Activated T-cell treated with anti-CD3 and anti-CD28 coated beads for 1 hour (primary cell): Measurements from ENCODE around the gene EFNA3.
"Not testable (repeated sequence)": the region's sequence is repeated elsewhere in the genome, so short reads cannot be mapped to it uniquely, and the experiment has no call there.

Source experiments
- DNase-seq: peaks from one replicate; pipeline ENCODE4 v3.0.0-alpha.2; 2020; ENCODE audit warnings: low read depth

Gene EFNA3

GRCh38 chr1:155110826-155111225 lies 32.2 kb downstream of the EFNA3 start:
- no peak for DNase-seq

GRCh38 chr1:155113450-155113980 lies 34.9 kb downstream of the EFNA3 start:
- no peak for DNase-seq

GRCh38 chr1:155116113-155116764 lies 37.6 kb downstream of the EFNA3 start:
- DNase-seq = no peak

DNA sequence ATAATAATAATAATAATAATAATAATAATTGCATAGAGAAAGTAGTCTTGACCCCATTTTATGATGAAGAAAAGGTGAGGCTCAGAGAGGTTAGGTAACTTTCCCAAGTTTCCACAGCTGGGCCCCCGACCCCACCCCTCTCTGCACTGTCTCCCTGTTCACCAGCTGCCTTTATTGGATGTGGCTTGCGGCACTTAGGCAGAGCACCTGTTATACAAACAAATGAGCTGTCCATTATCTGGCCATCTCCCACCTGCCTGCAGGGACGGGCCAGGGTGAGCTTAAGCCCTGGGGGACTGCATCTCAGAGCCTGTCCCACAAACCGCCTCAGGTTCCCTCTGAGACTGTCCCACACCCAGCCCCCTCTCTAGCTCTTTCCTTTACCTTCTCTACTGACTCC lies 39.0 kb downstream of the EFNA3 start:
- DNase-seq = no peak

GRCh38 chr1:155118090-155118489 lies 39.5 kb downstream of the EFNA3 start:
- not testable (repeated sequence) for DNase-seq

- no peak for DNase-seq
Measured at GRCh38 chr1:155120253-155120652, 41.6 kb downstream of the EFNA3 start.

DNA sequence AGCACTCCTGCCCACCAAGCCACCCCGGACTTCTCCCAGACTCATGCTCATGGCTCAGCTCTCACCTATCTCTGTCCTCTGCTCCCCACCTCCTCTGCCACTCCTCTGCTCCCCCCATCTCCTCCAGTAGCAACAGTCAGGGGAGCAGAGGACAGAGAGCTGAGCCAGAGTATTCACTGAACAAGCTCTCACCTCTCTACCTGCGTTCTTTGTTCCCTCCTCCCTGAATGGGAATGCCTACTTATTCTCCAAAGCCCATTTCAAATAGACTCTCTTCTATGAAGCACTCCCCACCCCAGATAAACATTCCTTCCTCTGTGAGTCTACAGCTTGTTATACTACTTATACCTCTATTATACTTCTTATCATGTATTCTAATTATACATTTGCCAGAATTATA lies 42.6 kb downstream of the EFNA3 start:
- DNase-seq = no peak

DNA sequence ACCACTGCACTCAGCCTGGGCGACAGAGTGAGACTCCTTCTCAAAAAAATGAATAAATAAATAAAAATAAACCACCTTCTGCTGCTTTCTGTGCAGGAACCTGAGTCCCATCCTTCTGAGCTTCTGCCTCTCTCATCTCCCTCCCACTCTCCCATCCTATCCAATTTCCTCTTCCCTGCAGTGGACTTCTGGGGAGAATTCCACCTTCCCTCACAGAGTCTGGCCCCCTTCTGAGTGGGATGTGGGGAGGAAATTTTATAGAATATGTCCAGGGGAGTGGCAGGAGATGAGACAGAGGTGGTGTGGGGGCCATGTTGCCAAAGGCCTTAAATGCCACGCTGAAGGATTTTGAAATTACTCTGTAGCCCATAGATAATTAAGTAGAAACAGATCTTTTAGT lies 43.7 kb downstream of the EFNA3 start:
- no peak for DNase-seq

DNA sequence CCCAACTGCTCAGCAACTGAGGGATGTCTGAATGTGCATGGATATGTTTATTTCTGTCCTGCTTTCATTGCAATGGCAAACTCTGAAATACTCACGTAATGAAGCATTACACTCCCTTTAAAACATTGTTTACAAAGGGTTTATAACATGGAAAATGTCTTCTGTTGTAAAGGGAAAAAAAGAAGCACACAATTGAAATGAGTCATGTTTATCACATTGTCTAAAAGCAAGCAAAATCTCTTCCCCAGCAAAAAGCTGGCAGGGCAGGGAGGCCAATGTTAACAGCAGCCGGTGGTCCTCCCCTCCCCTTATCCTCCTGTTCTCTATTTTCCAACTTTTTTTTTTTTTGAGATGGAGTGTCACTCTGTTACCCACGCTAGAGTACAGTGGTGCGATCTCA lies 45.2 kb downstream of the EFNA3 start:
- no peak for DNase-seq

GRCh38 chr1:155124503-155125463 lies 46.1 kb downstream of the EFNA3 start:
- no peak for DNase-seq

- no peak for DNase-seq
Measured at GRCh38 chr1:155125511-155125945, 46.9 kb downstream of the EFNA3 start.

GRCh38 chr1:155125946-155126555 lies 47.4 kb downstream of the EFNA3 start:
- DNase-seq = no peak

GRCh38 chr1:155126556-155127104 lies 48.0 kb downstream of the EFNA3 start:
- peak; percentile 17 for DNase-seq

- DNase-seq = peak; percentile 17
Measured at GRCh38 chr1:155127105-155127966, 48.7 kb downstream of the EFNA3 start, which contains the start of gene EFNA1. EFNA1 (plus strand) TSS chr1:155127876; CDS start chr1:155127978, 102 bp downstream.

DNA sequence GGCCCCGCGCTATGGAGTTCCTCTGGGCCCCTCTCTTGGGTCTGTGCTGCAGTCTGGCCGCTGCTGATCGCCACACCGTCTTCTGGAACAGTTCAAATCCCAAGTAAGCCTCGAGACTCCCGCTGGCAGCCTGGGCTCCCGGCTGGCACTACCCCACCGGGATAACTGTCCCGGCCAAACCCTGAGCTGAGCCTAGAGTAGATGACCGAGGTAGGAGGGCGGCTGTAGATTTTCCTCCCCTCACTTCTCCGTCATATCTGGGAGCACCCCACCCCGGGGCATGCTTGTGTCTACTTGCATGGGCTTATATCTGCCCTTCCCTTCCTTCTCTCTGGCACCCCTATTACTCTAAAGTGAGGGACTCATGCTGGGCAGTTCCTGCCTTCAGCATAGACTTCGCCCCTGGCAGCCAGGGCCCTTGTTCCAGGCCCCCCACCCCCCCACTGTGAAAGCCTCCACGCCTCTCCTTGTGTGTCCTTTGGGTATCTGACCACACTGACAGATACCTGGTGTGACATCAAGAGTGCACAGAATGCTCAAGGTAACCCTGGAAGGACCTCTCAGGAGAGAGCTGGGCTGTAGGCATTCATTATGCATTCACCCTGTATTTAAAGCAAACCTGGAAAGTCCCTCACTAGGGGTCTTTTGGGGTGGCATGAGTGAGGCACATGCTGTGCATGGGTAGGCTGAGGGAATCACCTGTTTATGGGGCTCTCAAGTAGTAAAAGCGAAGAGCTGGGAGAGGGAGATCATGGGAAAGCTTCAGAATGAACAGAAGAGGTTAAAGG lies 49.5 kb downstream of the EFNA3 start:
- no peak for DNase-seq

- no peak for DNase-seq
Measured at GRCh38 chr1:155128755-155129473, 50.3 kb downstream of the EFNA3 start.

DNA sequence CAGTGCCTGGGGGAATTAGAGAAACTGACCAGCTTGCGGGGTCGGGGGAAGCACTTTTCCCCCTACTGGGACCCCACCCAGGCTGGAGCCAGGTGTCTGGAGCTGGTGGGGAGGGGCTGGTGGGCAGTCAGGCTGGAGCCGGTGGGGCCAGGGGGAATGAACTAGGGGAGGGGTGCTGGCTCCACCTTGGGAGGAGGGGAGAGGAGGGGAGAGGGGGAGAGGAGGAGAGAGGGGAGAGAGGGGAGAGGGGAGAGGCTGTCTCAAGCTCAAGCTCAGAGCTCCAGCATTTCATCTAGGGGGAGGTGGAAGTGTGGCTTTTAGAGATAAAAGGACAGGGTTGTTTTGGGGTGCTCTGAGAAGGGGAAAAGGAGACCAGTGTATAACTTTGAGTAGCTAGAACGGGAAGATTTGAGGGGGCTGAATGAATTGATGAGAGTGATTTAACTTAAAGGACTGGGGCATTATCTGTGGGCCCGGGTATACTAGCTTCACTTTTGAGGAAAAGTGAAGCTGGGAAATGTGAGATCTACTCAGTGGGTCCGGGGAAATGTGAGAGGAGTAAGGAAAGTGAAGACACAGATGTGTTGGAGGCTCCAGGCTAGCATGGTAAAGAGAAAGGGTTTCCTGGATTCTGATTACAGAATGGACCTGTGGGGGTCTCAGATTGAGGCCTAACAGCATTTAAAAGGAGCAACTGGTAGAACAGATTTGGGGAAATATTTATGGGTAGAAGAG lies 51.8 kb downstream of the EFNA3 start:
- no peak for DNase-seq

- no peak for DNase-seq
Measured at GRCh38 chr1:155131285-155131684, 52.6 kb downstream of the EFNA3 start.

DNA sequence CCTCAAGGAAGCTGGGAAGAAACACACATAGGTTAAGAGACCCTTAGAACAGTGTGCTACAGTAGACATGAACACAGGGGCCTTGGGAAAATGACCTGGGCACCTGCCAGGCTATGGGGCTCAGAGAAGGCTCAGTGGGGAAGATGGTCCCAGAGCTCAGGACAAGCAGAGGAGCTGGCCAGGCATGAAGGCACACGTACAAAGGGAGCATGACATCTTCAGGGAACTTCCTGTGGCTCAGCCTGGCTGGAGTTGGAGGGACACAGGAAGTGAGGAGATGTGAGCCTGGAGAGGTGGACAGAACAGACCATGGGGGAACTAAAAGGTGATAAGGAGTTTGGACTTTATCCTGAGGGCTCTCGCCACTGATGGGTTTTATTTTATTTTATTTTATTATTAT lies 53.2 kb downstream of the EFNA3 start:
- no peak for DNase-seq
